Measurements from ENCODE around the gene STEAP2. TPM values are rescaled to one million over a fixed set of nuclear protein-coding genes. Genes with fewer than 3 reads are reported as not detected.

STEAP2 gene
- total RNA-seq, 2 experiments from 2014 or later, result not detected

- CTCF ChIA-PET (ENCODE audit: unreplicated experiment), result no interaction called here
- no peaks in the 10 kb centered on the region for H3K4me1 ChIP-seq (ENCODE audit: insufficient read depth, low read length, poor library complexity, severe bottlenecking)
- no peaks in the 10 kb centered on the region for H3K79me2 ChIP-seq (ENCODE audit: insufficient read depth, low read depth, low read length)
- no peaks in the 10 kb centered on the region for H4K20me1 ChIP-seq (ENCODE audit: insufficient read depth, low read length)
- H3K27ac ChIP-seq (ENCODE audit: low read depth, low read length, poor library complexity, severe bottlenecking), result no peak overlapping the region
- BruUV-seq (replicated peaks), result no TSS peak
- H2AFZ ChIP-seq (ENCODE audit: low read length), result no peak overlapping the region
- H3K4me2 ChIP-seq (ENCODE audit: low read length), result no peak overlapping the region
- DNase-seq (ENCODE audit: low spot score), result no peak
- intact Hi-C loops (cut with micrococcal nuclease; ENCODE audit: unreplicated experiment), result no loop called here
- POLR2A ChIA-PET, result interaction anchor here (1.0 to 1.3 kb wide), 2 partner anchors 8 to 36 kb away, joined by 3 read pairs; no protein-coding TSS in a partner anchor
- no peak for TF ChIP-seq EZH2phosphoT487 (IDR thresholded peaks at IDR 0.05; ENCODE audit: borderline replicate concordance, low read depth, low read length)
- TF ChIP-seq, protein P1, sequence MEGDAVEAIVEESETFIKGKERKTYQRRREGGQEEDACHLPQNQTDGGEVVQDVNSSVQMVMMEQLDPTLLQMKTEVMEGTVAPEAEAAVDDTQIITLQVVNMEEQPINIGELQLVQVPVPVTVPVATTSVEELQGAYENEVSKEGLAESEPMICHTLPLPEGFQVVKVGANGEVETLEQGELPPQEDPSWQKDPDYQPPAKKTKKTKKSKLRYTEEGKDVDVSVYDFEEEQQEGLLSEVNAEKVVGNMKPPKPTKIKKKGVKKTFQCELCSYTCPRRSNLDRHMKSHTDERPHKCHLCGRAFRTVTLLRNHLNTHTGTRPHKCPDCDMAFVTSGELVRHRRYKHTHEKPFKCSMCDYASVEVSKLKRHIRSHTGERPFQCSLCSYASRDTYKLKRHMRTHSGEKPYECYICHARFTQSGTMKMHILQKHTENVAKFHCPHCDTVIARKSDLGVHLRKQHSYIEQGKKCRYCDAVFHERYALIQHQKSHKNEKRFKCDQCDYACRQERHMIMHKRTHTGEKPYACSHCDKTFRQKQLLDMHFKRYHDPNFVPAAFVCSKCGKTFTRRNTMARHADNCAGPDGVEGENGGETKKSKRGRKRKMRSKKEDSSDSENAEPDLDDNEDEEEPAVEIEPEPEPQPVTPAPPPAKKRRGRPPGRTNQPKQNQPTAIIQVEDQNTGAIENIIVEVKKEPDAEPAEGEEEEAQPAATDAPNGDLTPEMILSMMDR (conservative IDR thresholded peaks at IDR 0.05; ENCODE audit: low read length), result no peak
- no peaks in the 10 kb centered on the region for H3K9me2 ChIP-seq (ENCODE audit: insufficient read depth, low read length)
- H3K4me3 ChIP-seq (ENCODE audit: low read depth, low read length, poor library complexity, severe bottlenecking), result no peak overlapping the region
- H3K36me3 ChIP-seq (ENCODE audit: insufficient read depth, low read length), result no peaks in the 10 kb centered on the region
- no peaks in the 10 kb centered on the region for H3K9me3 ChIP-seq (ENCODE audit: low read length)
Observed at GRCh38 chr7:90232430-90232829, 20.9 kb downstream of the STEAP2 start.

DNA sequence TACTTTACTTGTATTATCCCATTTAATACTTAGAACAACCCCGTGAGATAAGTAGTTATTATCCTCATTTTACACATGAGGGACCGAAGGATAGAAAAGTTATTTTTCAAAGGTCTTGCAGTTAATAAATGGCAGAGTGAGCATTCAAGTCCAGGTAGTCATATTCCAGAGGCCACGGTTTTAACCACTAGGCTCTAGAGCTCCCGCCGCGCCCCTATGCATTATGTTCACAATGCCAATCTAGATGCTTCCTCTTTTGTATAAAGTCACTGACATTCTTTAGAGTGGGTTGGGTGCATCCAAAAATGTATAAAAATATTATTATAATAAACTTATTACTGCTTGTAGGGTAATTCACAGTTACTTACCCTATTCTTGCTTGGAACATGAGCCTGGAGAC lies 22.0 kb downstream of the STEAP2 start:
- intact Hi-C loops (cut with micrococcal nuclease; ENCODE audit: unreplicated experiment), result no loop called here
- TF ChIP-seq, protein P1 (conservative IDR thresholded peaks at IDR 0.05; ENCODE audit: low read length), result no peak
- no peak for TF ChIP-seq EZH2phosphoT487 (IDR thresholded peaks at IDR 0.05; ENCODE audit: borderline replicate concordance, low read depth, low read length)
- H3K79me2 ChIP-seq (ENCODE audit: insufficient read depth, low read depth, low read length), result no peaks in the 10 kb centered on the region
- no peak overlapping the region for H3K27ac ChIP-seq (ENCODE audit: low read depth, low read length, poor library complexity, severe bottlenecking)
- no peak for DNase-seq (ENCODE audit: low spot score)
- no peak overlapping the region for H3K4me3 ChIP-seq (ENCODE audit: low read depth, low read length, poor library complexity, severe bottlenecking)
- no peaks in the 10 kb centered on the region for H3K9me3 ChIP-seq (ENCODE audit: low read length)
- H3K9me2 ChIP-seq (ENCODE audit: insufficient read depth, low read length), result no peaks in the 10 kb centered on the region
- H3K36me3 ChIP-seq (ENCODE audit: insufficient read depth, low read length), result no peaks in the 10 kb centered on the region
- ChIA-PET CTCF (ENCODE audit: unreplicated experiment) (no interaction called here), POLR2A (no interaction called here)
- no peak overlapping the region for H3K4me2 ChIP-seq (ENCODE audit: low read length)
- no peaks in the 10 kb centered on the region for H3K4me1 ChIP-seq (ENCODE audit: insufficient read depth, low read length, poor library complexity, severe bottlenecking)
- no TSS peak for BruUV-seq (replicated peaks)
- no peak overlapping the region for H2AFZ ChIP-seq (ENCODE audit: low read length)
- no peaks in the 10 kb centered on the region for H4K20me1 ChIP-seq (ENCODE audit: insufficient read depth, low read length)

DNA sequence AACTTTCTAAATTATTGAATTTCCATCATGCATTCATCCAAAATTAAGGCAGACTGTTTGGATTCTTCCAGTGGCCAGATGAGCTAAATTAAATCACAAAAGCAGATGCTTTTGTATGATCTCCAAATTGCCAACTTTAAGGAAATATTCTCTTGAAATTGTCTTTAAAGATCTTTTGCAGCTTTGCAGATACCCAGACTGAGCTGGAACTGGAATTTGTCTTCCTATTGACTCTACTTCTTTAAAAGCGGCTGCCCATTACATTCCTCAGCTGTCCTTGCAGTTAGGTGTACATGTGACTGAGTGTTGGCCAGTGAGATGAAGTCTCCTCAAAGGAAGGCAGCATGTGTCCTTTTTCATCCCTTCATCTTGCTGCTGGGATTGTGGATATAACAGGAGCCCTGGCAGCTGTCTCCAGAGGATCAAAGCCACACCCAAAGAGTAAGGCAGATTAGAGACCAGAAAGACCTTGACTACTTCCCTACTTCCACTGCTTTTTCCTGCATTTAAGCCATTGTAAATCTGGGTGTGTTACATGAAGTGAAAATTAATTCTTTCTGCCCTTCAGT lies 25.3 kb downstream of the STEAP2 start:
- intact Hi-C loops (cut with micrococcal nuclease; ENCODE audit: unreplicated experiment), result no loop called here
- H4K20me1 ChIP-seq (ENCODE audit: insufficient read depth, low read length), result no peaks in the 10 kb centered on the region
- no peak overlapping the region for H3K4me3 ChIP-seq (ENCODE audit: low read depth, low read length, poor library complexity, severe bottlenecking)
- H3K79me2 ChIP-seq (ENCODE audit: insufficient read depth, low read depth, low read length), result no peaks in the 10 kb centered on the region
- no peak for DNase-seq (ENCODE audit: low spot score)
- H3K4me2 ChIP-seq (ENCODE audit: low read length), result no peak overlapping the region
- H3K9me3 ChIP-seq (ENCODE audit: low read length), result no peaks in the 10 kb centered on the region
- H3K9me2 ChIP-seq (ENCODE audit: insufficient read depth, low read length), result no peaks in the 10 kb centered on the region
- TF ChIP-seq, protein P1 (conservative IDR thresholded peaks at IDR 0.05; ENCODE audit: low read length), result no peak
- TF ChIP-seq EZH2phosphoT487 (IDR thresholded peaks at IDR 0.05; ENCODE audit: borderline replicate concordance, low read depth, low read length), result no peak
- ChIA-PET CTCF (ENCODE audit: unreplicated experiment) (no interaction called here), POLR2A (interaction anchor here (0.6 kb wide), 1 partner anchor 44 kb away, joined by 3 read pairs; no protein-coding TSS in a partner anchor)
- H2AFZ ChIP-seq (ENCODE audit: low read length), result no peak overlapping the region
- no peaks in the 10 kb centered on the region for H3K4me1 ChIP-seq (ENCODE audit: insufficient read depth, low read length, poor library complexity, severe bottlenecking)
- H3K27ac ChIP-seq (ENCODE audit: low read depth, low read length, poor library complexity, severe bottlenecking), result no peak overlapping the region
- no peaks in the 10 kb centered on the region for H3K36me3 ChIP-seq (ENCODE audit: insufficient read depth, low read length)
- no TSS peak for BruUV-seq (replicated peaks)
